ENCODE data around the gene CTDSPL. TPM values are rescaled to one million over a fixed set of nuclear protein-coding genes. Genes with fewer than 3 reads are reported as not detected.

CTDSPL gene
- total and polyA plus RNA-seq, 7 donors = 19.1 to 69.1 (median 46.3) TPM

DNA sequence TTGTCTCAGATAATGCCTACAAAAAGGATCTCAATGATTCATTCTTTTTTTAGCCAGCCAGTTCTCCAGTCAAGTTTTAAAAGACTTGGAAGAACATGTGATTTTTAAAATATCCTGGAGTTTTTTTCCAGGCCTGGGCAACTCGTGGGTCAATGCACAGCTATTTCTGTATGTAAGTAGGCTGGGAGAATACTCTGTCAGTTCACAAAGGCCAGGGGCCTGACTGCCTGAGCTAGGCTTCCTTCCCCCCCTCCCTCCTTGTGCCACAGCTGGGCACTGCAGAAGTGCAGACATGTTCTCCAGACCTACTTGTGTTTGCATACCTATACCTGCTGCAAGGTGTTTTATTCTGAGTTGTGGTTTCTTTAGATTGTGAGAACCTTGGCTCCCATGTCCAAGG, 43.7 kb downstream of the CTDSPL start:
- 45 to 60% methylated on average over 1 of the region's 1 CpG for WGBS, 2 donors
- Histone ChIP-seq H3K9me3 (no peaks in the 10 kb centered on the region), H3K27me3 (no peaks in the 10 kb centered on the region), H3K27ac (peak overlapping the region; percentile 17 to 73 (median 71)), H3K4me1 (peaks cover 0 to 71% (median 49%) of the 10 kb centered on the region in 4 donors), H3K36me3 (no peaks in the 10 kb centered on the region), H3K4me3 (no peak overlapping the region)
- no peak for TF ChIP-seq POLR2A (IDR thresholded peaks at IDR 0.05)
- no peak for TF ChIP-seq EP300 (IDR thresholded peaks at IDR 0.05)
- TF ChIP-seq, protein P1, sequence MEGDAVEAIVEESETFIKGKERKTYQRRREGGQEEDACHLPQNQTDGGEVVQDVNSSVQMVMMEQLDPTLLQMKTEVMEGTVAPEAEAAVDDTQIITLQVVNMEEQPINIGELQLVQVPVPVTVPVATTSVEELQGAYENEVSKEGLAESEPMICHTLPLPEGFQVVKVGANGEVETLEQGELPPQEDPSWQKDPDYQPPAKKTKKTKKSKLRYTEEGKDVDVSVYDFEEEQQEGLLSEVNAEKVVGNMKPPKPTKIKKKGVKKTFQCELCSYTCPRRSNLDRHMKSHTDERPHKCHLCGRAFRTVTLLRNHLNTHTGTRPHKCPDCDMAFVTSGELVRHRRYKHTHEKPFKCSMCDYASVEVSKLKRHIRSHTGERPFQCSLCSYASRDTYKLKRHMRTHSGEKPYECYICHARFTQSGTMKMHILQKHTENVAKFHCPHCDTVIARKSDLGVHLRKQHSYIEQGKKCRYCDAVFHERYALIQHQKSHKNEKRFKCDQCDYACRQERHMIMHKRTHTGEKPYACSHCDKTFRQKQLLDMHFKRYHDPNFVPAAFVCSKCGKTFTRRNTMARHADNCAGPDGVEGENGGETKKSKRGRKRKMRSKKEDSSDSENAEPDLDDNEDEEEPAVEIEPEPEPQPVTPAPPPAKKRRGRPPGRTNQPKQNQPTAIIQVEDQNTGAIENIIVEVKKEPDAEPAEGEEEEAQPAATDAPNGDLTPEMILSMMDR (IDR thresholded peaks at IDR 0.05) = no peak
- TF ChIP-seq POLR2AphosphoS5 (IDR thresholded peaks at IDR 0.05) = no peak
- intact Hi-C loops (cut with DNase I) = no loop called here
- DNase-seq = no peak

DNA sequence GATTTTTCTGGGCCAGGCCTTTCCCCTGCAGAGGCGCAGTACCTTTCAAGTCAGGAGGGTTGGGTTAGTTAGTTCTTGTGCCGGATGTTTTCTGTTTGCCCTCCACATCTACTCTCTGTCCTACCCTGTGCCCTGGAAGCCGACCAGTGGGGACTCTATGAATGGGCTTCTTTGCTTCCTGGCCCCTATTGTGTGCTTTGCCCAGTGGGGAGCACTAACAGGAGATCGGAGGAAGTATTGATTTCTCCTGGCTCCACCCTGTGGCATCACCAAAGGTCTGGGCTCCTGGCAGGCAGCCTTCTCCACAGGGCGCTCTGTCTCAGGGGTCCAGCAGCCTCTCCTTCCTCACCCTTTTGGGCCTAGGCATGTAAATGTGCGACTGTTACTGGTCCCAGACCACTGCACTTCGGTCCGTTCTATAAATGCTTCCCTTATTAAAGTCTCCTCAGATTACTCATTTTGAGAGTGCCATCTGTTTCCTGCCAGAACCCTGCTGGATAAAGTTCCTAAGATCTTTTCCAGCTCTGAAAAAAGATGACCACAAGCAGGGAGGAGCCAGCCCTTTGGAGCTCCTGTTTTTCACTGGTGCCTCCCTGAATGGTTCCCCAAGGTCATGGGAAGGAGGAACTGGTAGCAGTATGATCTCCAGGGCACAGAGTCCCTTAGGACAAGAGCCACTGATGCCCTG, 44.5 kb downstream of the CTDSPL start:
- TF ChIP-seq, protein P1 (IDR thresholded peaks at IDR 0.05) = no peak
- TF ChIP-seq EP300 (IDR thresholded peaks at IDR 0.05) (no peak), POLR2AphosphoS5 (IDR thresholded peaks at IDR 0.05) (peak in 3 of 4 donors; percentile 29 to 61 (median 59)), POLR2A (IDR thresholded peaks at IDR 0.05) (no peak)
- no peak overlapping the region for H3K4me3 ChIP-seq
- no peaks in the 10 kb centered on the region for H3K27me3 ChIP-seq
- peaks cover 0 to 72% (median 52%) of the 10 kb centered on the region in 4 donors for H3K4me1 ChIP-seq
- peak overlapping the region; percentile 64 to 73 (median 71) for H3K27ac ChIP-seq
- no peak for DNase-seq
- WGBS, 2 donors = 71 to 83% methylated on average over 8 of the region's 8 CpGs
- intact Hi-C loops (cut with DNase I) = no loop called here
- no peaks in the 10 kb centered on the region for H3K36me3 ChIP-seq
- no peaks in the 10 kb centered on the region for H3K9me3 ChIP-seq

DNA sequence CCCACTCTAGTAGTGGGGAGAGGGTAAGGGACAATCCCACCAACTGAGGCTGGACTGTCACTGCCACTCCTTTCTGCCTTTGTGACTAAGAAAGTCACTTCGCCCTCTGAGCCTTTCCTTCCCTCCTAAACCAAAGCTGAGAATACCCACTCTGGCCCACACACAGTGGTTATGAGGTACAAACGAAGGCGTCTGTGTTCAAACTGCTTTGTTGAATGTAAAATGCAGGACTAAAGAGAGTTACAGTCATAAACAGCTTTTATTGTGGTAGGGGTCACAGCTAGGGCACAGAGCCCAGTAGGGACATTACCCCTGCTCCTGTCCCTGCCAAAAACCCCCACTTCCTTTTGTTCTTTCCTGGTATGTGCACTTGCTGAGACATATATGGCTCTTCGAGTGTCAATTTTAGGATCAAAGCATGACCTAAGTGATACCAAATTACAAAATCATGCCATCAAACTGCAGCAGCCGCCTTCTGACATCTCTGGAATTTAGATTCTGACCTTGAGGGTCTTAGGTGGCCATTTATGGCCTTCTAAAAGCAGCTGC, 45.1 kb downstream of the CTDSPL start:
- WGBS, 2 donors = 44 to 56% methylated on average over 5 of the region's 5 CpGs
- no peaks in the 10 kb centered on the region for H3K9me3 ChIP-seq
- H3K4me3 ChIP-seq = no peak overlapping the region
- TF ChIP-seq, protein P1 (IDR thresholded peaks at IDR 0.05) = no peak
- TF ChIP-seq POLR2A (IDR thresholded peaks at IDR 0.05) (no peak), POLR2AphosphoS5 (IDR thresholded peaks at IDR 0.05) (no peak), EP300 (IDR thresholded peaks at IDR 0.05) (no peak)
- H3K27ac ChIP-seq = peak overlapping the region; percentile 64 to 73 (median 71)
- intact Hi-C loops (cut with DNase I) = no loop called here
- H3K27me3 ChIP-seq = no peaks in the 10 kb centered on the region
- H3K4me1 ChIP-seq = peaks cover 0 to 67% (median 53%) of the 10 kb centered on the region in 4 donors
- DNase-seq = no peak
- no peaks in the 10 kb centered on the region for H3K36me3 ChIP-seq

DNA sequence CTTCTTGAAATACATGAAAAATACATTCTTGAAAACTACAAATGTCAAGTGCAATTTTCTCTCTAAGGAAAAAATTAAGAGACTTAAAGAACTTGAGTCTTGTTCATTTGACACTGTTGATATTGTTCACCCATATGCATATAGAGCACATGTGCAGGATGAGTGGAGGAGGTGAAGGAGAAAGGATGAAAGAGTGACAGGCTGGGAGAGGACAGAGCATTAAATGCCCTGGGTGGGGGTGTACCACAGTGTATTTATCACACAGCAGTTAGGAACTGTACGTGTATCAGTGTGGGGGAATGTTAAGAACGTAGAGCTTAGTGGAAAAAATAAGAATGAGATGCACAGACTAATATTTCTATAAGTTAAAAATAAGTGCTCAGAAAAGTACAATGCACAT, 45.7 kb downstream of the CTDSPL start:
- intact Hi-C loops (cut with DNase I) = no loop called here
- no peak for DNase-seq
- no peak for TF ChIP-seq POLR2A (IDR thresholded peaks at IDR 0.05)
- TF ChIP-seq EP300 (IDR thresholded peaks at IDR 0.05) = no peak
- TF ChIP-seq, protein P1 (IDR thresholded peaks at IDR 0.05) = no peak
- no peak for TF ChIP-seq POLR2AphosphoS5 (IDR thresholded peaks at IDR 0.05)
- Histone ChIP-seq H3K27me3 (no peaks in the 10 kb centered on the region), H3K4me1 (peaks cover 0 to 64% (median 53%) of the 10 kb centered on the region in 4 donors), H3K36me3 (no peaks in the 10 kb centered on the region), H3K27ac (peak overlapping the region in 2 of 4 donors; percentile 71 to 73), H3K4me3 (no peak overlapping the region), H3K9me3 (no peaks in the 10 kb centered on the region)
- 69 to 81% methylated on average over 2 of the region's 2 CpGs for WGBS, 2 donors

Data from sigmoid colon (tissue), 7 donors.